ENCODE data around the gene CORO2B.

DNA sequence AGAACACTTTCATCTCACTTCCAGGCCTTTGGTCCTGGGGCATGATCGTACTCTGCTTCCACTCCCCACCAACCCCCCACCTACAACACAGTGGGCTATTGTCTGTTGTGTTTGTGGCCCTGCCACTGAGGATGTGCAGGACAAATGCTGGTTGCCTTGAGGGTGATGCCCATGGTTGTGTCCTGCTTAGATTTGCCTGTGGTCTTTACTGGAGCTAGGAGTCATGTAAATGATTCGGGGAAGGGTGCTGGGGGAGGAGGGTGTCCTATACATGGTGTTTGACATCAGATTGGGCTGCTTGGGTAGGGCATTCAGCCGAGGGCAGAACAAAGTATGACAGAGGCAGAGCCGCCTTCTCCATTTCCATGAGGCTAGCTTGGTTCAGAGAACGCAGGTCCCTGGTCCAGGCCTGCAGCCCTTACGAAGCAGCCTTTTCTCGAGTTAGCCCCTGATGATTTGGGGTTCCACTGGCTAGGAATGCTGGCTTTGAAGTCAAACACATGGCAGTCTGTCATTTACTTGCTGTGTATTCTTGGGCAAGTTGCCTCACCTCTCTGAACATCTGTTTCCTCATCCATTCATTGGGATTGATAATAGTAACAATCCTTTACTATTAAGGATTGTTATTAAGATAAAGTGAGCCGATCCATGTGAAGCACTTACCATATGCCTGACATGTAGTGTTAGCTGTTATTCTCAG is 6.9 kb downstream of the CORO2B start:
- TF ChIP-seq, protein P1, sequence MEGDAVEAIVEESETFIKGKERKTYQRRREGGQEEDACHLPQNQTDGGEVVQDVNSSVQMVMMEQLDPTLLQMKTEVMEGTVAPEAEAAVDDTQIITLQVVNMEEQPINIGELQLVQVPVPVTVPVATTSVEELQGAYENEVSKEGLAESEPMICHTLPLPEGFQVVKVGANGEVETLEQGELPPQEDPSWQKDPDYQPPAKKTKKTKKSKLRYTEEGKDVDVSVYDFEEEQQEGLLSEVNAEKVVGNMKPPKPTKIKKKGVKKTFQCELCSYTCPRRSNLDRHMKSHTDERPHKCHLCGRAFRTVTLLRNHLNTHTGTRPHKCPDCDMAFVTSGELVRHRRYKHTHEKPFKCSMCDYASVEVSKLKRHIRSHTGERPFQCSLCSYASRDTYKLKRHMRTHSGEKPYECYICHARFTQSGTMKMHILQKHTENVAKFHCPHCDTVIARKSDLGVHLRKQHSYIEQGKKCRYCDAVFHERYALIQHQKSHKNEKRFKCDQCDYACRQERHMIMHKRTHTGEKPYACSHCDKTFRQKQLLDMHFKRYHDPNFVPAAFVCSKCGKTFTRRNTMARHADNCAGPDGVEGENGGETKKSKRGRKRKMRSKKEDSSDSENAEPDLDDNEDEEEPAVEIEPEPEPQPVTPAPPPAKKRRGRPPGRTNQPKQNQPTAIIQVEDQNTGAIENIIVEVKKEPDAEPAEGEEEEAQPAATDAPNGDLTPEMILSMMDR (IDR thresholded peaks at IDR 0.05), result no peak
- no peak for TF ChIP-seq POLR2A (IDR thresholded peaks at IDR 0.05)

All from uterus (tissue), 2 donors.